Ramos (cell line): ENCODE data around the gene CDON.

Experiments used
- in situ Hi-C: fragments of 300-500 bp; cut with MboI; formaldehyde crosslinking; loops from one replicate; pipeline ENCODE4 v1.14.3; 2022; ENCODE audit warnings: low sequenced_read_pairs; ENCODE audit not compliant: unreplicated experiment

Gene CDON, protein sequence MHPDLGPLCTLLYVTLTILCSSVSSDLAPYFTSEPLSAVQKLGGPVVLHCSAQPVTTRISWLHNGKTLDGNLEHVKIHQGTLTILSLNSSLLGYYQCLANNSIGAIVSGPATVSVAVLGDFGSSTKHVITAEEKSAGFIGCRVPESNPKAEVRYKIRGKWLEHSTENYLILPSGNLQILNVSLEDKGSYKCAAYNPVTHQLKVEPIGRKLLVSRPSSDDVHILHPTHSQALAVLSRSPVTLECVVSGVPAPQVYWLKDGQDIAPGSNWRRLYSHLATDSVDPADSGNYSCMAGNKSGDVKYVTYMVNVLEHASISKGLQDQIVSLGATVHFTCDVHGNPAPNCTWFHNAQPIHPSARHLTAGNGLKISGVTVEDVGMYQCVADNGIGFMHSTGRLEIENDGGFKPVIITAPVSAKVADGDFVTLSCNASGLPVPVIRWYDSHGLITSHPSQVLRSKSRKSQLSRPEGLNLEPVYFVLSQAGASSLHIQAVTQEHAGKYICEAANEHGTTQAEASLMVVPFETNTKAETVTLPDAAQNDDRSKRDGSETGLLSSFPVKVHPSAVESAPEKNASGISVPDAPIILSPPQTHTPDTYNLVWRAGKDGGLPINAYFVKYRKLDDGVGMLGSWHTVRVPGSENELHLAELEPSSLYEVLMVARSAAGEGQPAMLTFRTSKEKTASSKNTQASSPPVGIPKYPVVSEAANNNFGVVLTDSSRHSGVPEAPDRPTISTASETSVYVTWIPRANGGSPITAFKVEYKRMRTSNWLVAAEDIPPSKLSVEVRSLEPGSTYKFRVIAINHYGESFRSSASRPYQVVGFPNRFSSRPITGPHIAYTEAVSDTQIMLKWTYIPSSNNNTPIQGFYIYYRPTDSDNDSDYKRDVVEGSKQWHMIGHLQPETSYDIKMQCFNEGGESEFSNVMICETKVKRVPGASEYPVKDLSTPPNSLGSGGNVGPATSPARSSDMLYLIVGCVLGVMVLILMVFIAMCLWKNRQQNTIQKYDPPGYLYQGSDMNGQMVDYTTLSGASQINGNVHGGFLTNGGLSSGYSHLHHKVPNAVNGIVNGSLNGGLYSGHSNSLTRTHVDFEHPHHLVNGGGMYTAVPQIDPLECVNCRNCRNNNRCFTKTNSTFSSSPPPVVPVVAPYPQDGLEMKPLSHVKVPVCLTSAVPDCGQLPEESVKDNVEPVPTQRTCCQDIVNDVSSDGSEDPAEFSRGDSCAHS (N-terminal part only)

GRCh38 chr11:126062679-126063506 is at the start of gene CDON:
CDON (minus strand) TSS chr11:126062866; CDS start chr11:126023476, 39,390 bp downstream.
- in situ Hi-C loops = no loop called here

DNA sequence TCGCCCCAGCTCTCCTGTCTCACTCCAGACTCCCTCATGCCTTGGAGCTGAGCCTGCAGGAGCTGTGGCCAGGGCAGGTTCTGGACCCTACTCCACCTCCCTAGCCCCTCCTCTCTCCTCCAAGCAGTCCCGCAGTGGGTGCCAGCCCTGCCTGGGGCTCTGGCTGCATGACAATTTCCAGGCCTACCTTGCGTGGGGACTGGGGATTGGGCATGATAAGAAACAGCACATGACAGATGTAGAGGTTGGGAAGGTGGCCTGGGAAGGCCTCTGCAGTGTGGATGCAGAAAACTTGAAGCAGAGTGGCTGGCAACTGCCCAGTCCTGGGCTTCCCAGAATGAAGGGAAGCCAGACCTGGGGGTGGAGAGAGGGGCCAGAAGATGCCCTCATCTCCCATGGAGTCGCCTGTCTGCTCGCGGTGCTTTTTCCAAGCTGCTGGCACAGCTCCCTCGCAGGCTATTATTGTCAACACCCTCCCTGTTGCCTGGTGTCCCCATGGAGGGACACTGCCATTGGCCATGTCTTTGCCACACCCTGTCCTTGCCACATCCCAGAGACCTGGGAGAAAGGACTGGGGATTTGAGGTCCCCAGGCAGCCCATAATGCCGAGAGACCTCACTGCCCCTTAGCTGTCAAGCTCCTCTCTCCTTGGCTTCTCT is 48.9 kb upstream of the CDON start:
- in situ Hi-C loops = no loop called here

- in situ Hi-C loops = no loop called here
Measured at GRCh38 chr11:126109941-126110731, 47.5 kb upstream of the CDON start.

DNA sequence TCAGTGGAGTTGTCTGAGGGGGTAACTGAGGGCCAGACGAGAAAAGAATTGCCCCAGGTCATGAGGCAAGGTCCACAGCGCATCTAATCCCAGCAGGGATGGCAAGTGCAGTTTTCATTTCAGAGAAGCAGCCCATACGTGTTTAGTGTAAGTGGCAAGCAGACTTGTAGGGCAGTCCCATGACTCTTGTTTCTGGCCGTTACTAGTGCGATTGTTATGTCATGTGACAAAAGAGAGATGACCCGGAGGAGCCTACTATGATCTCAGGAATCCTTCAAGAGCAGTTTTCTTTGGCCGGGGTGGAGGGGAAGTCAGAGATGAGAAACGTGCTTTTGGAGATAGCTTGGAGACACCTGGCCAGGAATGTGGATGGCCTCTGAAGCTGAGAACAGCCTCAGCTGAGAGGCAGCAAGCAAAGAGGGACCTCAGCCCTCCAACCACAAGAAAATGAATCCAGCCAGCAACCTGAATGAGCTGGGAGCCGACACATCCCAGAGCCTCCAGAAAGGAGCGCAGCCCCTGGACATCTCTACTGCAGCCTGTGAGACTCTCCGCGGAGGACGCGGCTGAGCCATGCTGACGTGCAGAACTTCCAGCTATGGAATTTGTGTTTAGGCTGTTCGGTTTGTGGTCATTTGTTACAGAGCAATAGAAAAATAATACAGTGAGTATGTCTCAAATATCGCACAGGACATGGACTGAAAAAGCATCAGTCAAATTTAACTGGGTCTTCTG is 44.1 kb upstream of the CDON start:
- in situ Hi-C loops = no loop called here

DNA sequence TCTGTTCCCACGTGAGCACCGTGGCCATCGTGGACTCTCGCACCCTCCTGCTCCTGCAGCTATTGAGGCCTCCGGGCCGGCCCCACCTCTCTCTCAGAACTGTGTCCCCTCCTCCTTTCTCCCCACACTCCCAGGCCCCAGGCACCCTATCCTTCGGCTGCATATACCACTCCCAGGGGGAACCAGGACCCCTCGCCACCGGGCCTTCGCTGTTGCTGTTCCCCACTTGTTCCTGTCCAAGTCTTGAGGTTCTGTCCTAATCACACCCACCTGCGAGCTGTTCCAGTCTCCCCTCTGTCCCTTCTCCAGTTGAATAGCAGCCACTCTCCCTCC is 43.0 kb upstream of the CDON start:
- in situ Hi-C loops = no loop called here

GRCh38 chr11:126105022-126105747 is 42.5 kb upstream of the CDON start:
- in situ Hi-C loops = no loop called here

- in situ Hi-C loops = no loop called here
Measured at GRCh38 chr11:126104420-126104819, 41.8 kb upstream of the CDON start.

GRCh38 chr11:126103150-126103549 is 40.5 kb upstream of the CDON start:
- in situ Hi-C loops = no loop called here

DNA sequence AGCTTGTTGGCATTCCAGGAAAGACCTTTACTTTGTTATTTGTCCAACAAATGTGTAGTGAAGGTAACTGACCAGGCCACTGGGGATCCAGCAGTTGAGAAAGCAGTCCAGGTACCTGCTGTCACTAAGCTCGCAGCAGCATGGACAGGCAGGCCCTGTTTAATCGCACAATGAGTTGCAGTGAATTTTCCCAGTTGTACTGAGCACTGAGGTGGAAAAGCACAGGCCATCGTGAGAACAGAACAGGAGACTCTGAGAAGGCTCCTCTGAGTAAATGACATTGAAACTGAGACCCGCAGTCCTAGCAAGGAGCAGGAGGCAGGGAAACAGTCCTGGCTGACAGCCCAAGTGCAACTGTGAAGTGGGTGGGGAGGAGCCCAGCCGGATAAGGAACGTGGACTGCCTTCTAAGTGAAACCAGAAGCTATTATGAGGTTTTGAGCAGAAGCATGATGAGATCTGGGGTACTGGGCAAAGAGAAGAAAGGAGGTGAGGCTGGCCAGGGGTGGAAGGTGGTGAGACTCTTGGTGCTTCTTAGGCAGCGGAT is 39.8 kb upstream of the CDON start:
- in situ Hi-C loops = no loop called here

DNA sequence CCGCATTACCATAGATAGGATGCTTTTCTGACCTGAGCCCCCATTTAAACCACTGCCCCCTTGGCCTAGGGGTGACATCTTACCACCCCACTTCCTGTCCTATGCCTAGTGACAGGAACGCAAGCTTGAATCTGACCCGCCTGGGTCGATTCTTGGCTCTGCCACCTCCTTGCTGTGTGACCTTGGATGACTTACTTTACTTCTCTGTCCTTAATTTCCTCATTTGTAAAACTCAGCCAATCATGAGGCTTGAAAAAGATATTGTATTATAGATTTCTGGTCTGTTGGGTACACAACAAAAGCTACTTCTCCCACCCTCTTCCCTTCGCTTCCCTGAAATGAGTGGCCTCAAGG is 39.2 kb upstream of the CDON start:
- in situ Hi-C loops = no loop called here

GRCh38 chr11:126101251-126101929 is 38.7 kb upstream of the CDON start:
- in situ Hi-C loops = no loop called here

DNA sequence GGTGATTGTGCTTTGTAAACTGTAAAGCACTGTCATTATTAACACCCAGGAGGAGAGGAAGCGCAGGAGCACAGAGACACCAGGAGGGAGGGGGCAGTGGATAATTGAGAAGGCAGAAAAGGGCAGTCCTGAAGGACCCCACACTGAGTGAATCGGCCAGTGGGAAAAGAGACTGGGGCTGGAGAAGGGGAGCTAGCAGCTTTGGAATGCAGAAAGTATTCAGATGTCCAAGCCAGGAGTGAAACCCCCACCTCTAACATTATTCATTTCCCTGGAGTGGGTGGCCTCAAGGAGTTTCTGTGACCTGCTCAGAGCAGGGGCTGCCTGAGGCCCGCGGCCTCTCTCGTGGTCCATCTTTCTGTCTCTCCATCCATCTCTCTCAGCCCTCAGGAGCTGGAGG is 38.0 kb upstream of the CDON start:
- in situ Hi-C loops = no loop called here

- in situ Hi-C loops = no loop called here
Measured at GRCh38 chr11:126098204-126098769, 35.6 kb upstream of the CDON start.

DNA sequence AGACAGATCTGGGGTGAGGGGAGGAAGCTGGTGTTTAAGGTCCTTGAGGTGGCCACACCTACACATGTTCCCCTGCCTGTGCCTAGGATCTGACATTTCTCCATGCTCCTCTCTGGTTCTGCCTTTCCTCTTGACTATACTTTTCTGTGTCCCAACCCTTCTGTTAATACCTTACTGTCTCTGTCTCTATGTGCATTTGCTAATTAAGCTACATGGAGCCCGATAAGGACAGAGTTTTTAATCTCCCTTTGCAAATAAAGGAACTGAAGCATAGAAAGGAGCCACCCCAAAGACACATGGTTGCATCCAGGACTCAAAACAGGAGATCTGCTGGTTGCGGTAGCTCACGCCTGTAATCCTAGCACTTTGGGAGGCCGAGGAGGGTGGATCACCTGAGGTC is 33.1 kb upstream of the CDON start:
- in situ Hi-C loops = no loop called here

GRCh38 chr11:126090452-126090851 is 27.8 kb upstream of the CDON start:
- in situ Hi-C loops = no loop called here

DNA sequence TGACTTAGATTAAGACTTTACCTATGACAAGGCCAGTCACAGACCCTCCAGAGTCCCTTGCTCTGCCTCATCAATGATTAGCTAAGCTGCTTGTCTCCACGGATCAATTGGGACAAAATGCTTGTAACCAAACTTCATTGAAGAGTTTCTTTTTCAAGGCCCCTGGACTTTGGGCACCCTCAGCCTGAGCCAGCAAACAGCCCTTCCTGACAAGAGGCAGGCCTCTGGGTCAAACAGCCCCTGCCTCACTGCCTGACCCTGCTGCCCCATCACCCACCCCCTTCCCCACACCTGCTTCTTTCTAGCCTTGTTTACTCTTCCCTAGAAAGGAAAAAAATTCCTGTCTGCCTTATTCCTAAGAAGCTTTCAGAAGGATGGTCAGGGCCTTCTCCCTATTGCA is 26.3 kb upstream of the CDON start:
- in situ Hi-C loops = no loop called here
